GM18526 (cell line): ENCODE results near the gene SPOCD1.

Experiments
- POLR2A ChIP-seq: IDR thresholded peaks from 3 replicates; pipeline ENCODE4 v1.6.1; 2011; ENCODE audit not compliant: insufficient read length; ENCODE audit errors: extremely low read depth

Gene SPOCD1

GRCh38 chr1:31775210-31775999 lies 40.4 kb downstream of the SPOCD1 start:
- TF ChIP-seq POLR2A, result no peak

- no peak for TF ChIP-seq POLR2A
Measured at GRCh38 chr1:31774495-31774894, 41.3 kb downstream of the SPOCD1 start.

- TF ChIP-seq POLR2A, result no peak
Measured at GRCh38 chr1:31773861-31774260, 42.0 kb downstream of the SPOCD1 start.

- no peak for TF ChIP-seq POLR2A
Measured at GRCh38 chr1:31772669-31773248, 43.1 kb downstream of the SPOCD1 start.

- TF ChIP-seq POLR2A, result no peak
Measured at GRCh38 chr1:31771891-31772668, 43.7 kb downstream of the SPOCD1 start.

GRCh38 chr1:31769720-31770390 lies 46.0 kb downstream of the SPOCD1 start:
- TF ChIP-seq POLR2A, result no peak

- TF ChIP-seq POLR2A, result no peak
Measured at GRCh38 chr1:31768939-31769704, 46.7 kb downstream of the SPOCD1 start.

- TF ChIP-seq POLR2A, result no peak
Measured at GRCh38 chr1:31768407-31768907, 47.4 kb downstream of the SPOCD1 start.

- no peak for TF ChIP-seq POLR2A
Measured at GRCh38 chr1:31767225-31767624, 48.6 kb downstream of the SPOCD1 start.

GRCh38 chr1:31765516-31765915 lies 50.3 kb downstream of the SPOCD1 start:
- TF ChIP-seq POLR2A, result no peak

- TF ChIP-seq POLR2A, result no peak
Measured at GRCh38 chr1:31765041-31765467, 50.8 kb downstream of the SPOCD1 start.

- no peak for TF ChIP-seq POLR2A
Measured at GRCh38 chr1:31764312-31765040, 51.3 kb downstream of the SPOCD1 start, which contains the start of gene ADGRB2. ADGRB2 (minus strand) TSS chr1:31764340; CDS start chr1:31757221, 7,119 bp downstream.

GRCh38 chr1:31763671-31764311 lies 52.0 kb downstream of the SPOCD1 start:
- no peak for TF ChIP-seq POLR2A
